NCI-H1092 (cell line): Measurements from ENCODE around the gene NELFCD.
"Not testable (repeated sequence)": the region's sequence is repeated elsewhere in the genome, so short reads cannot be mapped to it uniquely, and the experiment has no call there.

ENCODE experiments used
- DNase-seq: peaks from one replicate; lab custom pipeline; 2025; lab: John Stamatoyannopoulos, UW

Gene NELFCD

DNA sequence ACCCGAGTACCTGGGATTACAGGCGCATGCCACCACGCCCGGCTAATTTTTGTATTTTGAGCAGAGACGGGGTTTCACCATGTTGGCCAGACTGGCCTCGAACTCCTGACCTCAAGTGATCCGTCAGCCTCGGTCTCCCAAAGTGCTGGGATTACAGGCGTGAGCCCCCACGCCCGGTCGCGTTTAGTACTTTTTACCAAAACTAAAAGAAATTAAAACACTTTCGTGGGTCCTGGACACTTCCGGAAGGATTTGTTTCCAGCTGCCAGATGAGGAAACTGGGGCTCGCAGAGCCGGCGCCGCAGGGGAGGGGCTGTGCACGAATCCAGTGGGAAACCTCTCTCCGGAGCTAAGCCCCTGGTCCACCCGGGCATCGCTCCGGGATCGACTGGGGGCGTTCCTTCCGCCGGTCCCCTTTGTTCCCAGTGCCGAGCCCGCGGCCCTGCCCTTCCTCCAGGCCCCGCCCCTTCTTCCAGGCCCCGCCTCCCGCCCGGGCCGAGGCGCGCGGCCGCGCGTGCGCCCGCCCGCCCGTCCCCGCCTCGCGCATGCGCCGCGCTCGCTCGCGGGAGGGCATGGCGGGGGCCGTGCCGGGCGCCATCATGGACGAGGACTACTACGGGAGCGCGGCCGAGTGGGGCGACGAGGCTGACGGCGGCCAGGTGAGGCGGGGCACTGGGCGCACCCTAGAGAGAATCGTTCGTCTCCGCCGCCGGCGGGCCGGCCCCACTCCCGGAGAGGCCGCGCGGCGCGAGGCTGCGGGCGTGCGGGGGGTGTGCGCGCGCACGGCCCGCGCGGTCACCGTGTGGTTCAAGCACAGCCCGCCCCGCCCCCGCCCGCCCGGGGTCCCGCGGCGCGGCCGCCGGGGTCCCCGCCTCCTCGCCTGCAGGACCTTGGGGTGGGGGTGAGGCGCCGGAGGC is at the start of gene NELFCD:
Gene NELFCD, plus strand, starts transcription at position 546 of the 917 bp plus-strand sequence. Its CDS starts 54 bp downstream, at position 600.
- peak; percentile 79 for DNase-seq

GRCh38 chr20:58932170-58932569 is 48.9 kb upstream of the NELFCD start:
- DNase-seq = no peak

DNA sequence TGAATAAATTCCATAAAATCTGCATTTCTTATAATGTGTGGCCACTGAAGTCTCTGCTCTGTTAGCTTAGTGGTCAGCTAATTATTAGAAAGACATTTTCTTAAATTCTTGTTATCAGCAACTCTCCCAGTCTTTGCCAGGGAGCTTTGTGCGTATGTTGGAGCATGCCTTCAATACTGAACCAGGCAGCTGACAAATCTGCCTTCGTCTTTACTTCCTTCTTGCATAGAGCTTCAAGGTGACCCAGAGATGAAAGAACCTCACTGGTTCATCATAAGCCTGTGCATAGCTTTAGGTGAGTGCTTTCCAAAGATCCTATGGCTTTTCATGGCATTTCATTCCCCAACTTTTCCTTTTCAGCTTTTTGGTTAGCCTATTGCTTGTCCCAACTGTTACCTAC is 43.0 kb upstream of the NELFCD start:
- no peak for DNase-seq

DNA sequence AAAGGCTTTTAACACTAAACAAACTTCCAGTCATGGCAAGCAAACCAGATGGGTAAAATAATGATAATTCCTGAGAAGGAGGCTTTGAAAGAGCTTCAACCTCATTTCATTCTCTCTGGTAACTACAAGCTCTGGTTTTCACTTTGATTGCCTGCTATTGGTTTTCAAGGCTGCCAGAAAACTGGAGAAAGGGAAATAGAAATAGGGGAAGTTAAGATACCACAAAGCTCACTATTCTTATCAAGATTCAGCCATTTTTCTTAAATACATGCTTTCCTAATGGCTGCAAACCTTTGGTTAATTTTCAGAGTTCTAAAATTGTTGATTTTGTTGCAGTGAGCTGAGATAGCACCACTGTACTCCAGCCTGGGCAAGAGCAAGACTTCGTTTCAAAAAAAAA is 42.5 kb upstream of the NELFCD start:
- DNase-seq = no peak

GRCh38 chr20:58941471-58941870 is 39.6 kb upstream of the NELFCD start:
- DNase-seq = no peak

DNA sequence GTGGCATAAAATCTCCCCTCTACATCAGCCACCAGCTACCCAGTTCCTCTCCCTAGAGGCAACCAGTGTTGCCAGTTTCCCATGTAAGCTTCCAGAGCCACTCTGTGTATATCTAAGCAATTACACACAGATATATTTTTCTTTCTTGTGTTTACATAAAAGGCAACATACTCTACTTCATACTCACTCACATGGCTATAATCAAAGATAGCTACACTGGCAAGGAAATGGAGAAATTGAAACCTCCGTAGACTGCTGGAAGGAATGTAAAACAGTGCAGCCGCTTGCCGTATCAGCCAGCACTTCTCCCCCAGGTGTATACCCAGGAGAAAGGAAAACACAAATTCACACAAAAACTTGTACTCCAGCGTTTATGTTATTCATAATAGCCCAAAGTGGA is 38.5 kb upstream of the NELFCD start:
- DNase-seq = no peak

DNA sequence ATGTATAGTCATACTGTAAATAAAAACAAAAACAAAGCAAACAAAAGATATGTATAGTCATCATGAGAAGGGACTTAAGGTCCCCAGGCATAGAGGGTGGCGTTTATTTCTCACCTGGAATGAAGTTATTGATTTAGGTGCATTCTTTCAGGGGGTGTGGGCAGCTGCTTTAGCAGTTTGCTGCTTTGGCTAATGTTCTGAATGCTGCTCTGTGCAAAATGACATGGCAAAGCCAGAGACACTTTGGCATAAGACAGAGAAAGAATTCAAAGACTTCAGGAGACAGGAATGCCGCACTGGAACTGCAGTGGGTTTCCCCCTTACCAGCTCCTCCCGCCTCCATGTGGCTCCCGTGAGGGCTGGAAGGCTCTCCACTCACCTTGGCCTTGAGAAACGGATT is 36.4 kb upstream of the NELFCD start:
- no peak for DNase-seq

GRCh38 chr20:58945965-58946631 is 35.0 kb upstream of the NELFCD start:
- DNase-seq = no peak

DNA sequence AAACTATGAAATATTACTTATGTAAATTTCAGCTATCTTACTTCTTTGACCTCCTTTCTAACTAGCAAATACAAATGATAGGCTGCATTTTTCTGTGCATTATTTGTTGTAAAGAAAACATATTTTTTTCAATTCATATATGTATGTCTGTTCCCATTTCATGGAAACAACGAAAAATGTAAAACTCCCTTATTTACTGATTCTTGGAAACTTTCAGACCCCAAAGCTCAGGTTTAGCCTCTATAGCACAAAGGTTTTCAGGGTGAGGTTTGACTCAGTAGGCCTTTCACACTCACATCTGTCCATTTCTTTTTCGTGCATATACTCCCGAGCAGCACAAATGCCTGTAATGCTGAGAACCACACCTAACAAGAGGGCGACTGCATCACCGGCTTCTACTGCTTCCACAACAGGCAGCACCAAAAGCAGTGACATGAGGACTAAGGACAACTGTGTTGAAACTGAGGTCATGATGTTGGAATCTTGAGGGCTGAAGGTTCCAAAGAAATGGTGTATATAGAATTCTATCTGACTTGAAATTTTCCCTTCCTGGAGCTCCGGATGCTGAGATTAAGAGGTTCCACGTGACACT is 33.2 kb upstream of the NELFCD start:
- not testable (repeated sequence) for DNase-seq

DNA sequence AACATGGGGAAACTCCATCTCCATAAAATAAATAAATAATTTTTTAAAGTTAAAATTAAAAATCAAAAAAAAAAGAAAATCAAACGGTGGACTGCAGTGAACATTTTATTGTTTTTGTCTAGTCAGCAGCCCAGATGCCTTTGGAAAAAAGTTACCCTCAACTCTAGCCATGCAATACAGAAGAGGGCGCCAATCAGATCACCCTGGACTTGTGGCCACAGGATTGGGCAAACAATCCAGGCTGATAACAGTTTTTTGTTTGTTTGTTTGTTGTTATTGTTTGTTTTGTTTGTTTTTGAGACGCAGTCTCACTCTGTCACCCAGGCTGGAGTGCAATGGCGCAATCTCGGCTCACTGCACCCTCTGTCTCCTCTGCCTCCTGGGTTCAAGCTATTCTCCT is 30.5 kb upstream of the NELFCD start:
- DNase-seq = no peak

DNA sequence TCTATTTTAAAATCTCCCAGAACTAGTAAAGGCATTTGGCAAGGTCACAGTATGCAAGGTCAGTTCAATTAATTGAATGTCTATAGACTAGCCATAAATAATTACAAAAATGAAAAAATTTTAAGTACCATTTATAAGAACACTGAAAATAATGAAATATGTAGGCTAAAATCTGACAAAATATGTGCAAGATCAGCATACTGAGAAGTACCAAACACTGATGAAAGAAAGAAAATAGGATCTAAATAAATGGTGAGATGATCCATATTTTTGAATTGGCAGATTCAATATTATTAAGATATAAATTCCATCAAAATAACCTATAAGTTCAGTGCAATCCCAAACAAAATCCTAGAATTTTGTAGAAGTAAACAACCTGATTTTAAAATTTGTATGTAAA is 28.0 kb upstream of the NELFCD start:
- no peak for DNase-seq

GRCh38 chr20:58956078-58956477 is 25.0 kb upstream of the NELFCD start:
- DNase-seq = no peak

DNA sequence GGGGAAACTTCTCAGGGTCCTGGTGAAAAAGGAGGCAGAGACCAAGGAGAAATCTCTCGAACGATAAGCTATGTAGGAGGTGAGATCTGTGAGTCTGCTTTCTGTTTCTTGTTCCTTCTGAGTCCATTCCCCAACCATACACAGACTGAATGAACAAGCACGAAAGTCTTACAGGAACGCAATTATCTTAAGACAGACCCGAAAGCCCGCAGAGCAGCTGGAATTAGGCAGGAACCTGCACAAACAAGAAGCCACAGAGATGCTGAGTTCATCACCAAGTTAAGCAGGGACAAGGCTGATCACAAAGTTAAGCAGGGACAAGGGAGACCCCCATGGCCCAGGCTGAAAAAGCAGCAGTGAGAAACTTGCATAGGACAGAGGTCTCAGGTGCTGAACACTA is 21.4 kb upstream of the NELFCD start:
- no peak for DNase-seq

DNA sequence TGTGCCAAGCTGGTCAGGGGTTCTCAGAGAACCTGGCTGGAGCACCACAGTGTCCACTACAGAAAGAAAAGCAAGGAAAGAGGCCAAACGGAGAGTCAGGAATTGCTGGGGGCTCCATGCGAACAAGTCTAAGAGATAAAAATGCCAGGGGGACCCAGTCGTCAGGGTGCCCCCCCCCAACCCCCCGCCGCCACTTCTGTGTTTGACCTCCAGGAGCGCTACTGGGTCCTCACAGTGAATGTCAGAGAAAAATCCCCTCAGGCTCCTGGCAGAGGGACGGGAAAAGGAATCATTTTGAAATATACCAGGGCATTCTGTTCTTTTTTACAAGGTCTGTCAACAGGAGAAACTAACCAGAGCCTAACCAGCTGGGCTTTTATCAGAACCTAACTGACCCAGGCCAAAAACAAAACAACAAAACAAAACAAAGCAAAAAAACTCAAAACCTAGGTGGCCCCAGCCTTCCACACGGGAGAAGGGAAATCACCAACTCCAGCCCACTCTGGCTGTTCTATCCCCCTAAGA is 17.9 kb upstream of the NELFCD start:
- no peak for DNase-seq

GRCh38 chr20:58963922-58964321 is 17.1 kb upstream of the NELFCD start:
- not testable (repeated sequence) for DNase-seq

DNA sequence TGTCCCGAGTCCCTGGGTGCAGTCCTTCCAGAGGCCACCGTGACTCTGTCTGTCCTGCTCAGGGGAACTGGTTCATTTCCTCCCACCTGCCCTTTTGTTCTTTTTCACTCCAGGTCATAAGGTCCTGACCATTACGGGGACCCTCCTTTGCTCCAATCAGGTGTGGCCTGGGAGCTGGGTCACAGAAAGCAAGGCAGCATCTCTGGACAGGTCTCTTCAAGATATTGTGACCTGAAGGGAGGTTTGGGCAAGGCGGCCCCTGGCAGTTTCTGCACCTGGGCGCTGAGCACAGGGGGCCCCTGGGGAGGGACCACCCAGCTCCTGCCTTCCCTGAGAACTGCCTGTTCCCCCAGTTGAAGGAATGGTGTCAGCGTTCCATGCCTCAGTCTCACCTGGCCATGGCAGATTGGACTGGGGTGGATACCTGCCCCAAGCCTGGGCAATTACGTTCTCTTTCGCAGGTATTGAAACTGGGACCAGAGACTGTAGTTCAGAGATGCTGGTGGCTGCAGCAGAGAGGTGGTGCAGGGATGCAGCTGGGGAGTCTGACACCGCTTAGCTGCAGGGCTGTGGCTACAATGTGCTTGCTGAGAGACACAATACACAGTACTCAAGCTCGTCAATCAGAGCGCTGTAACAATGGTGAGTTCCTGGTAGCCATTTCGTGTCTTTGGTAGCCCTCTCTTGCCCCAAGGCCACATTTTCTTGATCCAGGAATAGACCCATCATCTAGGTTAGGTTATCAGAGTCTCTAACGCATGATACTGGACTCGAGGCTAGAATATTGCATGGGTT is 15.6 kb upstream of the NELFCD start:
- no peak for DNase-seq

- no peak for DNase-seq
Observed at GRCh38 chr20:58967652-58968429, 13.2 kb upstream of the NELFCD start.

GRCh38 chr20:58969439-58969838 is 11.6 kb upstream of the NELFCD start:
- DNase-seq = no peak

GRCh38 chr20:58970146-58970545 is 10.9 kb upstream of the NELFCD start:
- no peak for DNase-seq

DNA sequence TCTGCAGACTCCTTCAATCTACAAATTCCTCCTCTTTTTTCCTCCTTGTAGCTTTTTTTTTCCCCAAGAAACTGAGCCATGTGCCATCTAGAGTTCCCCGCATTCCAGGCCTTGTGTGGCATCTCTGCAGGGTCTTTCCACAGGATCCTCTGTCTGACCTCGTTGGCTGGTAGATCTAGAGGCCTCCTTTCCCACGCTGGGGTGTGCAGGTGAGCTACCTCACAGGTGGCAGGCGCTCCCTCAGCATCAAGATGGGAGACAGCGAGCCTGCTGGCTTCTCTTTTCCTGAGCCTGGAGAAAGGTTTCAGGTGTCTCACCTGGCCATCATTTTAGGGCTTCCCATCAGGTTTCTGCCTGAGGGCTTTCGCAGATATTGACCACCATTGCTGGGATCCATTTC is 9.6 kb upstream of the NELFCD start:
- DNase-seq = no peak

- no peak for DNase-seq
Observed at GRCh38 chr20:58973179-58973578, 7.9 kb upstream of the NELFCD start.
